SU-DHL-6 (cell line): ENCODE data around the gene ARMC8.

Source experiments
- EZH2phosphoT487 ChIP-seq: fragments of 200-600 bp; sonication (generic), shearing (Covaris generic); conservative IDR thresholded peaks from 2 replicates; pipeline ENCODE4 v1.6.1; 2018; ENCODE audit warnings: mild to moderate bottlenecking, antibody characterized with exemption, low read length, moderate library complexity, mixed read lengths
- TF ChIP-seq, protein P1 (sequence below): fragments of 200-600 bp; sonication (generic); IDR thresholded peaks from one replicate; pipeline ENCODE4 v1.5.1; 2017; ENCODE audit warnings: antibody characterized with exemption, mild to moderate bottlenecking, low read length, moderate library complexity; ENCODE audit not compliant: insufficient read depth, poor library complexity, severe bottlenecking

- TF ChIP-seq, protein P1, sequence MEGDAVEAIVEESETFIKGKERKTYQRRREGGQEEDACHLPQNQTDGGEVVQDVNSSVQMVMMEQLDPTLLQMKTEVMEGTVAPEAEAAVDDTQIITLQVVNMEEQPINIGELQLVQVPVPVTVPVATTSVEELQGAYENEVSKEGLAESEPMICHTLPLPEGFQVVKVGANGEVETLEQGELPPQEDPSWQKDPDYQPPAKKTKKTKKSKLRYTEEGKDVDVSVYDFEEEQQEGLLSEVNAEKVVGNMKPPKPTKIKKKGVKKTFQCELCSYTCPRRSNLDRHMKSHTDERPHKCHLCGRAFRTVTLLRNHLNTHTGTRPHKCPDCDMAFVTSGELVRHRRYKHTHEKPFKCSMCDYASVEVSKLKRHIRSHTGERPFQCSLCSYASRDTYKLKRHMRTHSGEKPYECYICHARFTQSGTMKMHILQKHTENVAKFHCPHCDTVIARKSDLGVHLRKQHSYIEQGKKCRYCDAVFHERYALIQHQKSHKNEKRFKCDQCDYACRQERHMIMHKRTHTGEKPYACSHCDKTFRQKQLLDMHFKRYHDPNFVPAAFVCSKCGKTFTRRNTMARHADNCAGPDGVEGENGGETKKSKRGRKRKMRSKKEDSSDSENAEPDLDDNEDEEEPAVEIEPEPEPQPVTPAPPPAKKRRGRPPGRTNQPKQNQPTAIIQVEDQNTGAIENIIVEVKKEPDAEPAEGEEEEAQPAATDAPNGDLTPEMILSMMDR = no peak
- TF ChIP-seq EZH2phosphoT487 = no peak
Measured at GRCh38 chr3:138206196-138206595, 19.1 kb downstream of the ARMC8 start.
